ENCODE results near the gene G6PD. TPM values are rescaled to one million over a fixed set of nuclear protein-coding genes. Genes with fewer than 3 reads are reported as not detected.
"Not testable (repeated sequence)": the region's sequence is repeated elsewhere in the genome, so short reads cannot be mapped to it uniquely, and the experiment has no call there.

G6PD gene
- total RNA-seq, 1 donor from 2014 or later, result 62.8 TPM

GRCh38 chrX:154560326-154560725 is 13.7 kb upstream of the G6PD start:
- not testable (repeated sequence) for H3K27me3 ChIP-seq (ENCODE audit: insufficient read depth, low read length); H3K79me2 ChIP-seq (ENCODE audit: insufficient read depth, low read length); H3K4me3 ChIP-seq (ENCODE audit: insufficient read depth, low read depth, low read length); H3K4me1 Mint-ChIP-seq (ENCODE audit: low read depth, unreplicated experiment); H3K27ac ChIP-seq (ENCODE audit: low read depth, low read length); H3K4me3 Mint-ChIP-seq (ENCODE audit: unreplicated experiment); H4K20me1 ChIP-seq (ENCODE audit: insufficient read depth, low read length); H3K9me3 Mint-ChIP-seq (ENCODE audit: unreplicated experiment); FAIRE-seq; H2AFZ ChIP-seq (ENCODE audit: low read depth, low read length); H3K27ac Mint-ChIP-seq (ENCODE audit: unreplicated experiment); H3K4me1 ChIP-seq (ENCODE audit: insufficient read depth, low read length); H3K36me3 ChIP-seq (ENCODE audit: insufficient read depth, low read length); H3K9me3 ChIP-seq (ENCODE audit: insufficient read depth, low read depth, low read length); H3K36me3 Mint-ChIP-seq (ENCODE audit: low read depth, unreplicated experiment); H3K9ac ChIP-seq (ENCODE audit: low read length); H3K4me2 ChIP-seq (ENCODE audit: low read length); DNase-seq (ENCODE audit: low read depth); H3K27me3 Mint-ChIP-seq (ENCODE audit: low read depth, unreplicated experiment)

- not testable (repeated sequence) for DNase-seq (ENCODE audit: low read depth); H3K4me1 ChIP-seq (ENCODE audit: insufficient read depth, low read length); H3K9me3 Mint-ChIP-seq (ENCODE audit: unreplicated experiment); H3K9me3 ChIP-seq (ENCODE audit: insufficient read depth, low read depth, low read length); H3K36me3 ChIP-seq (ENCODE audit: insufficient read depth, low read length); H3K9ac ChIP-seq (ENCODE audit: low read length); H4K20me1 ChIP-seq (ENCODE audit: insufficient read depth, low read length); H3K36me3 Mint-ChIP-seq (ENCODE audit: low read depth, unreplicated experiment); H3K27me3 ChIP-seq (ENCODE audit: insufficient read depth, low read length); H3K4me2 ChIP-seq (ENCODE audit: low read length); H3K4me1 Mint-ChIP-seq (ENCODE audit: low read depth, unreplicated experiment); H3K4me3 ChIP-seq (ENCODE audit: insufficient read depth, low read depth, low read length); H2AFZ ChIP-seq (ENCODE audit: low read depth, low read length); H3K27ac ChIP-seq (ENCODE audit: low read depth, low read length); FAIRE-seq; H3K27ac Mint-ChIP-seq (ENCODE audit: unreplicated experiment); H3K4me3 Mint-ChIP-seq (ENCODE audit: unreplicated experiment); H3K27me3 Mint-ChIP-seq (ENCODE audit: low read depth, unreplicated experiment); H3K79me2 ChIP-seq (ENCODE audit: insufficient read depth, low read length)
Observed at GRCh38 chrX:154558896-154559295, 12.2 kb upstream of the G6PD start.

GRCh38 chrX:154558060-154558690 is 11.5 kb upstream of the G6PD start:
- H4K20me1 ChIP-seq (ENCODE audit: insufficient read depth, low read length), result peaks cover 11% of the 10 kb centered on the region
- H3K9ac ChIP-seq (ENCODE audit: low read length); H3K4me3 Mint-ChIP-seq (ENCODE audit: unreplicated experiment); H3K27ac Mint-ChIP-seq (ENCODE audit: unreplicated experiment); H3K4me1 Mint-ChIP-seq (ENCODE audit: low read depth, unreplicated experiment); H3K4me1 ChIP-seq (ENCODE audit: insufficient read depth, low read length); FAIRE-seq; H3K27me3 ChIP-seq (ENCODE audit: insufficient read depth, low read length); H3K36me3 Mint-ChIP-seq (ENCODE audit: low read depth, unreplicated experiment); H2AFZ ChIP-seq (ENCODE audit: low read depth, low read length); H3K9me3 Mint-ChIP-seq (ENCODE audit: unreplicated experiment); H3K4me2 ChIP-seq (ENCODE audit: low read length); H3K27me3 Mint-ChIP-seq (ENCODE audit: low read depth, unreplicated experiment); H3K27ac ChIP-seq (ENCODE audit: low read depth, low read length); H3K79me2 ChIP-seq (ENCODE audit: insufficient read depth, low read length); H3K36me3 ChIP-seq (ENCODE audit: insufficient read depth, low read length); DNase-seq (ENCODE audit: low read depth); H3K4me3 ChIP-seq (ENCODE audit: insufficient read depth, low read depth, low read length); H3K9me3 ChIP-seq (ENCODE audit: insufficient read depth, low read depth, low read length): not testable (repeated sequence)

- not testable (repeated sequence) for H3K9me3 ChIP-seq (ENCODE audit: insufficient read depth, low read depth, low read length); H3K4me3 ChIP-seq (ENCODE audit: insufficient read depth, low read depth, low read length); H3K9ac ChIP-seq (ENCODE audit: low read length); H3K36me3 ChIP-seq (ENCODE audit: insufficient read depth, low read length); H3K4me3 Mint-ChIP-seq (ENCODE audit: unreplicated experiment); H2AFZ ChIP-seq (ENCODE audit: low read depth, low read length); H3K27ac ChIP-seq (ENCODE audit: low read depth, low read length); H3K4me2 ChIP-seq (ENCODE audit: low read length); H3K27me3 ChIP-seq (ENCODE audit: insufficient read depth, low read length); H3K36me3 Mint-ChIP-seq (ENCODE audit: low read depth, unreplicated experiment); H3K4me1 Mint-ChIP-seq (ENCODE audit: low read depth, unreplicated experiment); DNase-seq (ENCODE audit: low read depth); H3K27ac Mint-ChIP-seq (ENCODE audit: unreplicated experiment); H3K9me3 Mint-ChIP-seq (ENCODE audit: unreplicated experiment); H3K27me3 Mint-ChIP-seq (ENCODE audit: low read depth, unreplicated experiment)
- H4K20me1 ChIP-seq (ENCODE audit: insufficient read depth, low read length), result peaks cover 32% of the 10 kb centered on the region
- H3K4me1 ChIP-seq (ENCODE audit: insufficient read depth, low read length), result peaks cover 11% of the 10 kb centered on the region
- peak; percentile 26 for FAIRE-seq
- H3K79me2 ChIP-seq (ENCODE audit: insufficient read depth, low read length), result peaks cover 56% of the 10 kb centered on the region
Observed at GRCh38 chrX:154552112-154552806, 5.6 kb upstream of the G6PD start.
